GM12892 (cell line): ENCODE measurements around the gene EGLN1.

Experiments used
- POLR2A ChIP-seq: IDR thresholded peaks from 2 replicates; pipeline ENCODE4 v1.6.1; 2011; ENCODE audit warnings: low read depth, low read length, control low read depth
- POLR2AphosphoS5 ChIP-seq: IDR thresholded peaks from 2 replicates; pipeline ENCODE4 v1.6.1; 2011; ENCODE audit warnings: low read depth, low read length, control low read depth
- TAF1 ChIP-seq: IDR thresholded peaks from 2 replicates; pipeline ENCODE4 v1.6.1; 2011; ENCODE audit warnings: low read depth, mild to moderate bottlenecking, control low read depth, low read length, borderline replicate concordance

DNA sequence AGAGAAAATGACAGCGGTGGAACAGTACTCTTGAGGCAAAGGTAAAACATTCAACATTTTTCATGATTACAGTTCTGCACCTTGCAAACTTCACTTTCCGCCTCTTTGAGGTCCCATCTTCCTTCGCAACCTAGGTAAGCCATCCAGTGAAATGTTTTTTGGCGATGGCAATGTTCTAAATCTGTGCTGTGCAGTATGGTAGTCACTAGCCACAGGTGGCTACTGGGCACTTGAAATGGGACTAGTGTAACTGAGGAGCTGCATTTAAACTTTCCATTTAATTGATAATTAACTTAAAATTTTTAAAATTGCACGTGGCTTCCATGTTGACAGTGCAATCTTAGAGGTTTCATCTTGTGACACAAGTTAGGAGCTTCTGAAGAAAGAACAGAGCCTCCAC, 97.4 kb downstream of the EGLN1 start:
- no peak for TF ChIP-seq POLR2AphosphoS5
- TF ChIP-seq POLR2A: no peak
- TF ChIP-seq TAF1: no peak
